ENCODE results near the gene SPEM3.

DNA sequence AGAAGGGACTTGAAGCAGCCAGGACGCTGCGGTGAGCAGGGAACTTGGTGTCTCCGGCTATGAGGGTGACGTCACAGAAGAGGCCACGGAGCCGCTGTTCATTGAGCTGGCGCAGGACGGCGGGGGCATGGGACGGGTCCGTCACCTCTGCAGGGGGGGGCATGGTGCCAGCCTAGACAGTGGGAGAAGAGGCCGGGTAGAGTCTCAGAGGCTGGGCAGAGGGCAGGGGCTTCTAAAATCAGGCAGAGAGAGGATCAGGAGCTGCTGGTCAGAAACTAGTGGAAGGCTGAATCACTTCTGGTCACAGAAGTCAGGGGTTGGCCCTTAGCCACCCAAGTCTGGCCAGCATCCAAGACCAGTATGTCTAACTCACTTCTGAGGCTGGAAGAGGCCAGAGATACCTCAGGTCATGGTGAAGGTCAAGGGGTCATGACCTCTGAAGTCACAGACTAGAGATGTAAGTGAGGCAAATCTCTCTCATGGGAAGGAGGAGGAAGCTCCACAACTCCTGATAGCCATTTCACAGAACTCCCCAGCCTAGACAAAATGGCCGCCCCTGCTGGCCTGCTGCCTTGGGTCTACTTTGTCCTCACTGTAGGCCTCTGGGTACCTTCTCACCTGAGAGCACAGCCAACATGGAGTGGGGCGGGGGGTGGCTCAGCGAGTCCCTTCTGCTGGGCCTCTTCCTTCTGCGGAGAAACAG, 38.1 kb downstream of the SPEM3 start:
- TF ChIP-seq YY1 (IDR thresholded peaks at IDR 0.05; ENCODE audit: insufficient read depth, insufficient replicate concordance, low read depth, low read length): peak; percentile 65
- no peak for TF ChIP-seq ZSCAN29 (CRISPR knock-in tag; conservative IDR thresholded peaks at IDR 0.05)
- no peak for TF ChIP-seq KLF9 (CRISPR knock-in tag; IDR thresholded peaks at IDR 0.05; ENCODE audit: low read depth)

All from HepG2 (cell line).